HS-27A (cell line): ENCODE results near the gene SPATA46.
A peak's percentile ranks its signal among the peaks of the same experiment; 100 is the strongest.

Experiments
- DNase-seq: peaks from one replicate; pipeline ENCODE4 v3.0.0-alpha.2; 2012; ENCODE audit warnings: low read depth, missing footprints

SPATA46 gene

GRCh38 chr1:162391790-162392563 lies 15.3 kb upstream of the SPATA46 start:
- no peak for DNase-seq

- no peak for DNase-seq
Observed at GRCh38 chr1:162390396-162391185, 13.9 kb upstream of the SPATA46 start.

GRCh38 chr1:162389971-162390370 lies 13.3 kb upstream of the SPATA46 start:
- DNase-seq, result no peak

- peak; percentile 23 for DNase-seq
Observed at GRCh38 chr1:162389021-162389818, 12.6 kb upstream of the SPATA46 start.

- no peak for DNase-seq
Observed at GRCh38 chr1:162388615-162389014, 12.0 kb upstream of the SPATA46 start.

- no peak for DNase-seq
Observed at GRCh38 chr1:162388083-162388594, 11.5 kb upstream of the SPATA46 start.

GRCh38 chr1:162387226-162388082 lies 10.8 kb upstream of the SPATA46 start:
- DNase-seq, result no peak

GRCh38 chr1:162386292-162387225 lies 9.9 kb upstream of the SPATA46 start:
- no peak for DNase-seq

- DNase-seq, result no peak
Observed at GRCh38 chr1:162385702-162386101, 9.0 kb upstream of the SPATA46 start.

GRCh38 chr1:162385280-162385623 lies 8.6 kb upstream of the SPATA46 start:
- no peak for DNase-seq

- DNase-seq, result no peak
Observed at GRCh38 chr1:162384601-162385279, 8.1 kb upstream of the SPATA46 start.

- DNase-seq, result no peak
Observed at GRCh38 chr1:162384116-162384515, 7.5 kb upstream of the SPATA46 start.

GRCh38 chr1:162383516-162383915 lies 6.9 kb upstream of the SPATA46 start:
- DNase-seq, result no peak

- no peak for DNase-seq
Observed at GRCh38 chr1:162383091-162383490, 6.4 kb upstream of the SPATA46 start.

- no peak for DNase-seq
Observed at GRCh38 chr1:162381941-162382750, 5.5 kb upstream of the SPATA46 start.

GRCh38 chr1:162381383-162381782 lies 4.7 kb upstream of the SPATA46 start, which contains the start of gene C1orf226:
Gene C1orf226 (plus strand): TSS chr1:162381728. CDS start chr1:162381902, 174 bp downstream.
- DNase-seq, result no peak

GRCh38 chr1:162380061-162380846 lies 3.6 kb upstream of the SPATA46 start:
- no peak for DNase-seq

GRCh38 chr1:162375463-162375862 lies 1.2 kb downstream of the SPATA46 start:
- no peak for DNase-seq
